Keratinocyte (primary cell): ENCODE results near the gene LOC128125822.

Source experiments
- CTCF ChIP-seq, 3 experiments: IDR thresholded peaks in 1 of 3; conservative IDR thresholded peaks in 1 of 3; optimal IDR thresholded peaks in 1 of 3; 2 replicates in 2 of 3; 3 replicates in 1 of 3; pipeline versions ENCODE3 to v1.5.1; 2011; ENCODE audit warnings: low read length in 3 of 3, mild to moderate bottlenecking in 3 of 3, moderate library complexity in 2 of 3, control low read depth in 1 of 3, inconsistent platforms in 1 of 3; ENCODE audit not compliant: insufficient read depth in 2 of 3; ENCODE audit errors: extremely low read depth in 1 of 3
- EZH2 ChIP-seq: IDR thresholded peaks from one replicate; pipeline ENCODE4 v1.6.1; 2012; ENCODE audit warnings: inconsistent platforms, mild to moderate bottlenecking, low read length, moderate library complexity

GRCh38 chr6:63563235-63563634 is 9.0 kb upstream of the LOC128125822 start:
- TF ChIP-seq CTCF (optimal IDR thresholded peaks at IDR 0.05 in 1 of 3, IDR thresholded peaks at IDR 0.05 in 1 of 3, conservative IDR thresholded peaks at IDR 0.05 in 1 of 3; ENCODE audit: extremely low read depth in 1 of 3, insufficient read depth in 2 of 3, low read length in 3 of 3) (no peak), EZH2 (no peak)
